GM18867 (cell line): ENCODE data around the gene KIAA1671.
"Not testable (repeated sequence)": the region's sequence is repeated elsewhere in the genome, so short reads cannot be mapped to it uniquely, and the experiment has no call there.

ENCODE experiments used
- ATAC-seq: cut with Tn5 transposase; IDR thresholded peaks from one replicate; pipeline ENCODE4 v1.9.1; 2021; ENCODE audit warnings: mild to moderate bottlenecking, moderate library complexity; ENCODE audit not compliant: unreplicated experiment

Gene KIAA1671

GRCh38 chr22:25161916-25162530, 209.5 kb downstream of the KIAA1671 start:
- no peak for ATAC-seq

- no peak for ATAC-seq
These were observed 210.0 kb downstream of the KIAA1671 start for GRCh38 chr22:25162561-25162960.

- no peak for ATAC-seq
These were observed 213.3 kb downstream of the KIAA1671 start for GRCh38 chr22:25165785-25166184.

DNA sequence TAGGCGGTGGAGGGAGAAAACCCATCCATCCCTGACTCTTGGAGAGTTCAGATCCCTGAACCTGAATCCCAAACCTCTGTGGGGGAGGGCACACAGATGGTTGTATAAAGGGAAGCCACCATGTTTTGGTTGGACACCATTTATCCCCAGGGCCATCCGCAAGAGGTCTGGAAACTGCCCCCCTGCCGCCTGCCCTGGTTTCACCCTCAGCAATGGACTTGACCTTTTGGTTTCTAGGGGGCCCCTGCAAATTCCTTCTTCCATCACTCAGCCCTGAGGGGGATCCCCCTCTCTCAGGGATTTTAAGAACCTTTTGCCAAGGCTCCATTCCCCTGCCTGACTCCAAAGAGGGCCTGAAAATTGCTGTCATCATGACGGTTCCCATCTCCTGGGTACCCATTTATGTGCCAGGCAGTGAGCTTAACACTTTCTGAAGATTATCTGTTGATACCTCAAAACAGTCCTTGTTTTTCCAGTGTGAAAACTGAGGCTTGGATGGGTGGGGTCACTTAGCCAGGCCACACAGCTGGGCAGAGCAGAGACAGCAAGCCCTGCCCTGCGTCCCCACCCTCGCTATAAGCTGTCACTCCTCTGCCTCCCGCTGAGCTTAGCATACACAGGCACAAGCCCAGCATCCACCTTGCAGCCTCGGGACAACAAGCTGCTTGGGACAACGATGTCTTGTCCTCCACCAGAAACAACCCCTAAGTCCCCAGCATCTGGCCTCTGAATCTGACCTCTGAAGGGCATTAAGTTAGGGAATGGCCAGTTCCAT, 213.9 kb downstream of the KIAA1671 start:
- no peak for ATAC-seq

- ATAC-seq: no peak
These were observed 214.6 kb downstream of the KIAA1671 start for GRCh38 chr22:25167082-25167481.

- ATAC-seq: no peak
These were observed 215.5 kb downstream of the KIAA1671 start for GRCh38 chr22:25167834-25168601.

GRCh38 chr22:25169278-25170031, 216.9 kb downstream of the KIAA1671 start:
- ATAC-seq: no peak

GRCh38 chr22:25170426-25170980, 218.0 kb downstream of the KIAA1671 start:
- ATAC-seq: no peak

- ATAC-seq: no peak
These were observed 219.6 kb downstream of the KIAA1671 start for GRCh38 chr22:25172153-25172552.

- no peak for ATAC-seq
These were observed 221.8 kb downstream of the KIAA1671 start for GRCh38 chr22:25174156-25174887.

DNA sequence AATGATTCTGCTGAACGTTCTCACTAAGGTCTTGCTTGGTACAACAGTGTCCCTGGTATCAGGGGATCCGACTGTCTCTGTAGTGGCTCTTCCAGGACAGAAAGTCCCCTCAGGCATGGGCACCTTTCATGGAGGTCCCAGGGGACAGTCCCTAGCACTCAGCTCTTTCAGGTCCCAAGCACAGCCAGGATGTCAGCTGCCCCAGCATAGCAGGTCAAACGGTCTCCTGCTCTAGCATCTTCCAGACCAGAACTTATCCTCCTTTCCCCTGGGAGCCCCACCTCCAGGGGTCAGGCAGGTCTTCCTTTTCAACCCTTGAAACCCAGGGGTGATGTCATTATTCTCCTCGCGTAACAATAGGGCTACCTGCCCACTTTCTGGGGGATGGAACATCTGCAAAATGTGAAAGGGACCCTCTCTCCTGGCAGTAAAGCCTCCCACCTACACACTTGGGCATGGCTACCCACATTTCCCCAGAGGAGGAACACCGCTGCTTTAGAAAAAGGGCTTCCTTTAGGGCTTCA, 222.4 kb downstream of the KIAA1671 start:
- no peak for ATAC-seq

DNA sequence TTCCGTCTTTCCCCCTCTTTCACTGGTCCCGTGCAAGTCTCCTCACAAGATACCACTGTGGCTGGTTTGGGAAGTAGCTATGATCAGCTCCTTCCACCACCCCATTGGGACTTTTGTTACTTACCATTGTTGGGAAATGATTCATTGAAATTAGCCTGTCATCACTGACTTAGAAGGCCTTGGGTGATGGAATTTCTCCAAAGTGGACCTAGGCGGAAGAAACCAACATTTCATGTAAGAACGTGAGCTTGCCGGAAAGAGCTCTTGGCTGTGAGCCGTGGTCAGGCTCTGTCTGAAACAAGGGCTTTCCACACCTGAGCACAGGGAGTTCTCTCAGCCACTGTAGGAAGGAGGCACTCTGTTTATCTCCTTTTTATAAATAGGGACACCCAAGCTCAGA, 223.7 kb downstream of the KIAA1671 start:
- ATAC-seq: no peak

GRCh38 chr22:25176799-25177198, 224.3 kb downstream of the KIAA1671 start:
- ATAC-seq: no peak

GRCh38 chr22:25177226-25177625, 224.7 kb downstream of the KIAA1671 start:
- no peak for ATAC-seq

GRCh38 chr22:25177895-25178294, 225.4 kb downstream of the KIAA1671 start:
- ATAC-seq: no peak

- not testable (repeated sequence) for ATAC-seq
These were observed 225.8 kb downstream of the KIAA1671 start for GRCh38 chr22:25178348-25178747.

- not testable (repeated sequence) for ATAC-seq
These were observed 226.5 kb downstream of the KIAA1671 start for GRCh38 chr22:25178869-25179631.

DNA sequence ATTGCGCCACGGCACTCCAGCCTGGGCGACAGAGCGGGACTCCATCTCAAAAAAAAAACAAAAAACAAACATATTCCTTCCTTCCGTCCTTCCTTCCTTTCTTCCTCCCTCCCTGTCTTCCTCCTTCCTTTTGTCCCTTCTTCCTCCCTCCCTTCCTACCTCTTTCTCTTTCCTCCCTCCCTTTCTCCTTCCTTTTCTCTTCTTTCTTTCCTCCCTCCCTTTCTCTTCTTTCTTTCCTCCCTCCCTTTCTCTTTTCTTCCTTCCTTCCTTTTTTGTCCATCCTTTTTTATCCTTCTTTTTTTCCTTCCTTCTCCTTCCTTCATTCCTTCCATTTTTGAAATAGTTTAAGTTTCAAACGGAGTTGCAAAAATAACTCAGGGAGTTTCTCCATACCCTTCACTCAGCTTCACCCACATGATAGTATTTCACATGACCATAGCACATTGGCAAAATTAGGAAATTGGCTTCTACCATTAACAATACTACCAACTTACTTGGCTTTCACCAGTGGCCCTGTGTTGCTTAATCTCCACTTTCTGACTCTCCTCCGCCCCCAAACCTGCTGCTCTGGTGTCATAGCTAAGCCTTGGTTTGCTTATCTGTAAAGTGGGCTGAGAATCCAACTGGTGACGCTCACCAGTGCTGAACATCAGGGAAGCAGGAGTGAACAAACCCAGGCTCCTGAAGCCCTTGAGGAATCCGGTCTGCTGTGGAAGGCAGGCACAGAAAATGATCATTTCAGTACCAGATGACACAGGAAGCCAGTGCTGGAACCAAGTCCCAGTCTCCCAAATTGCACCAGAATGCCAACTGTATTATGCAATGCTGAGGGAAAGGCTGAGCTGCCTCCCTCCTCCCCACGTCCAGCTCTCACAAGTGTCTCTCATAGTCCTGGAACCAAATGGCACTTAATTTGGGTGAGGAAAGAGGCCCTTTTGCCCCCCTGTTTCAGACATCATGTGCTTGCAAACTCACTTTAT, 229.9 kb downstream of the KIAA1671 start:
- ATAC-seq: no peak
